Activated T-cell treated with anti-CD3 and anti-CD28 coated beads, Interleukin-2, amount 50 U/mL, for 48 hours (primary cell): ENCODE data around the gene KISS1R.
A peak's percentile ranks its signal among the peaks of the same experiment; 100 is the strongest.
"Not testable (repeated sequence)": the region's sequence is repeated elsewhere in the genome, so short reads cannot be mapped to it uniquely, and the experiment has no call there.

ENCODE experiments used
- DNase-seq, 2 experiments: peaks; one replicate each; pipeline ENCODE4 v3.0.0-alpha.2; 2020

The KISS1R gene

GRCh38 chr19:955803-956765 is 39.0 kb downstream of the KISS1R start:
- no peak for DNase-seq

- DNase-seq, result no peak
Observed at GRCh38 chr19:956766-957440, 39.8 kb downstream of the KISS1R start.

- DNase-seq, result not testable (repeated sequence)
Observed at GRCh38 chr19:957578-957977, 40.4 kb downstream of the KISS1R start.

- peak; percentile 68 to 74 for DNase-seq
Observed at GRCh38 chr19:958967-959855, 42.1 kb downstream of the KISS1R start.

- DNase-seq, result no peak
Observed at GRCh38 chr19:960020-960419, 42.9 kb downstream of the KISS1R start.

GRCh38 chr19:960601-960938 is 43.4 kb downstream of the KISS1R start:
- DNase-seq, result no peak

- no peak for DNase-seq
Observed at GRCh38 chr19:961866-962620, 44.9 kb downstream of the KISS1R start.

GRCh38 chr19:962683-963400 is 45.7 kb downstream of the KISS1R start:
- no peak for DNase-seq

GRCh38 chr19:963486-963951 is 46.4 kb downstream of the KISS1R start:
- no peak for DNase-seq

- no peak for DNase-seq
Observed at GRCh38 chr19:964116-964520, 47.0 kb downstream of the KISS1R start.

- DNase-seq, result no peak
Observed at GRCh38 chr19:964761-965694, 47.9 kb downstream of the KISS1R start.

GRCh38 chr19:966485-967088 is 49.5 kb downstream of the KISS1R start:
- DNase-seq, result no peak
